NCI-H1092 treated with DMSO at 0.1 percent for 48 hours (cell line): ENCODE measurements around the gene OR2W1.

Source experiments
- DNase-seq: peaks from one replicate; lab custom pipeline; 2025; lab: John Stamatoyannopoulos, UW

Gene OR2W1

GRCh38 chr6:28996844-28997510 is 48.0 kb downstream of the OR2W1 start:
- no peak for DNase-seq

GRCh38 chr6:28995093-28995650 is 49.8 kb downstream of the OR2W1 start:
- DNase-seq = no peak
